DMS79 (cell line): ENCODE measurements around the gene CDH11.

Experiments
- DNase-seq: peaks from one replicate; lab custom pipeline; 2025; lab: John Stamatoyannopoulos, UW

Gene CDH11, protein sequence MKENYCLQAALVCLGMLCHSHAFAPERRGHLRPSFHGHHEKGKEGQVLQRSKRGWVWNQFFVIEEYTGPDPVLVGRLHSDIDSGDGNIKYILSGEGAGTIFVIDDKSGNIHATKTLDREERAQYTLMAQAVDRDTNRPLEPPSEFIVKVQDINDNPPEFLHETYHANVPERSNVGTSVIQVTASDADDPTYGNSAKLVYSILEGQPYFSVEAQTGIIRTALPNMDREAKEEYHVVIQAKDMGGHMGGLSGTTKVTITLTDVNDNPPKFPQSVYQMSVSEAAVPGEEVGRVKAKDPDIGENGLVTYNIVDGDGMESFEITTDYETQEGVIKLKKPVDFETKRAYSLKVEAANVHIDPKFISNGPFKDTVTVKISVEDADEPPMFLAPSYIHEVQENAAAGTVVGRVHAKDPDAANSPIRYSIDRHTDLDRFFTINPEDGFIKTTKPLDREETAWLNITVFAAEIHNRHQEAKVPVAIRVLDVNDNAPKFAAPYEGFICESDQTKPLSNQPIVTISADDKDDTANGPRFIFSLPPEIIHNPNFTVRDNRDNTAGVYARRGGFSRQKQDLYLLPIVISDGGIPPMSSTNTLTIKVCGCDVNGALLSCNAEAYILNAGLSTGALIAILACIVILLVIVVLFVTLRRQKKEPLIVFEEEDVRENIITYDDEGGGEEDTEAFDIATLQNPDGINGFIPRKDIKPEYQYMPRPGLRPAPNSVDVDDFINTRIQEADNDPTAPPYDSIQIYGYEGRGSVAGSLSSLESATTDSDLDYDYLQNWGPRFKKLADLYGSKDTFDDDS

DNA sequence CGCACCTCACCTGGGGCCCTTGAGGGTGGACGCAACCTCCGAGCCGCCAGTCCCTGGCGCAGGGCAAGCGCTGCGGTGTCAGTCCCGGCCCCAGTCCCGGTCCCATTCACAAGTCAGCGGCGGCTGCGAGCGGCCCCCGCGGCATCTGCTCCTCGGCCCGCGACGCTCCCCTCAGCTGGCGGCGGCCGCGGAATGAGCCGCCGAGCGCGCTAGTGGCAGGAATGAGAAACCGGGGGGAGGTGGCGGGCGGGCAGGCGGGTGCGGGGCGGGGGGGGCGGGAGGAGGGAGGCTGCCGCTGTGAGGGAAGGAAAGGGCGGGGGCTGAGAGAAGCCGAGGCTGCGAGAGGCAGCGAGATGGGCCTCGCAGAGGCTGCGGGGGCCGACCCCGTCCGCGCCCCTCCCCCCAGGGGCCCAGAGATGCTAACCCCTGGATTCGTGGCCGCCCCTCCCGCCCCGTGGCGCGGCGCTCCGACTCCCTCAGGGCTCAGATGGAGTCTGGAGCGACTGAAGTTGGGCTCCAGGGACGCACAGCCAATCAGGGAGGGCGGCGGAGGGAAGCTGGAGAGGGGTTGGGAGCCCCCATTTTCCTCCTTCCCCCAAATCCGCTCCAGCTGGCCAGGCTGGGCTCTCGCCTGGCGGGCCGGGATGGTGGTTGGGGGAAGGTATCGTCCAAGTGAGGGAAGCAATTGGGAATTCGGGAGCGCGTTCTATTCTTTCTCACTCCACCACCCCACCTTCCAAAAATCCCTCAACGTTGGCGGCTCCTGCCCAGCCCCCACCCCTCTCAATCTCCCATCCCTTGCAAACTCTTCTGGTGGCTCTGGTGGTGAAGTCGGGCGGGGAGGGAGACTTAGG lies at the start of gene CDH11:
CDH11 (minus strand) TSS at position 194 of the 854 bp plus-strand sequence. CDS start 117,194 bp downstream, outside the sequence.
- DNase-seq: no peak

DNA sequence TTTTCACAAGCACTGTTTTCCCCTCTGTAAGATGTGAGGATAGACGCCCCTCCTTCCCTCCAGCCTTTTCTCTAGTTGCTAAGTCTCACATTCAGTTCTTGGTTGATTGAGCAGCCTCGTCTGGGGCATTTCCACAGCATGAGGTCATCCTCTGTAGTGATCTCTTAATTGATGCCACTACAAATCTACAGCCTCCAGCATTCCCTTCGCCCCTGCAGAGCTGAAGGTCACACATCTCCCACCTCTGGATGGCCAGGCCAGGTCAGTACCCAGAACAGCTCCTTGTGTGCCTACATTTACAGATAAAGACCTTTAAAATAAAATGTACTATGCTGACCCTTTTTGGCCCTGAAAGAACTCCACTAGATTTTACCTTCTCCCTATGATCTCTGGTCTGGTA lies 32.5 kb upstream of the CDH11 start:
- DNase-seq: no peak

DNA sequence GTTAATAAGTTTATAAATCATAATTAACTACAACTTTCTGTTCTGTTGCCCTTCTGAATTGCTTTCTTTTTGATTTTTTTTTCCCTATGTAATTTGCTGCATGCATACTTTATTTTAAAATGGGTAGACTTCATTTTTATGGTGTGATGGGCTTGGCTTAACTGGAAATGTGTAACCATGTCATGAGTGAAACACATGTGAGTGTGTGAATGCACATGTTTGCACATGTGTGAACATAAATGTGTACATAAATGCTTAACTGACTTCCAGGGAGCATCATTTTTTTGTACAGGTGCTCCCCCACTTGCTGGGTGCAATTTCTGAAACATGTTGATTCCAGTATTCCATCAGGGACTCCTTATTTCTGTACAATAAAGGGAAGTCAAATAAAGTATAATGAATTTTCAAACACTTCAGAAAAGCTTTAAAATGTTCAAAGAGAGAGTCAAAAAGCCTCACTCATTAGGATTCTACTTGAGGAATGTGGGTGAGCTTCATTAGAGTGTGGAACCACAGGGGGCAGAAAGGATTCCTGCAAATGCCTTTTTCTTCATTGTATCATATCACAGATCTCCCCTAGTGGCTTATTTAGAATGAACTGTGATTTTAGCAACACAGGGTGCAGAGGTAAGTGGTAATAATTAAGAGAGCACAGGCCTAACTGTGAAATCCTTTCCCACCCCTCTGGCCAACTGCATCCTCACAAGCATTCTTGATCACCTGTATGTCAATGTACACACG lies 31.7 kb upstream of the CDH11 start:
- DNase-seq: no peak

DNA sequence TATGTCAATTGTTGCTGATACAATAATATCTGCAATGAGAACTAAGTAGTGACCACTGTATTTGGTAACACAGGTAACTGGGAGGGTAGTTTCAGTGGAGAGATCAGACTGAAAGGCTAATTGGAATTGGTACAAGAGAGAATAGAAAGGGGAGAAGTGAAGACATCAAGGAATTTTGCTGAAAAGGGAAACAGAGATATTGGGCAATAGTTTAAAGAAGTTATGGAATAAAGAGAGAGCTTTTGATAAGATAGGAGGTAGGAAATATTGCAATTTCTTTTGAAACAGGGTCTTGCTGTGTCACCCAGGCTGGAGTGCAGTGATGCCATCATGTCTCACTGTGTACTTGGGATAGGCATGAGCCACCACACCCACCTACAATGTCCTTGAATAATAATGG lies 26.9 kb upstream of the CDH11 start:
- DNase-seq: no peak

DNA sequence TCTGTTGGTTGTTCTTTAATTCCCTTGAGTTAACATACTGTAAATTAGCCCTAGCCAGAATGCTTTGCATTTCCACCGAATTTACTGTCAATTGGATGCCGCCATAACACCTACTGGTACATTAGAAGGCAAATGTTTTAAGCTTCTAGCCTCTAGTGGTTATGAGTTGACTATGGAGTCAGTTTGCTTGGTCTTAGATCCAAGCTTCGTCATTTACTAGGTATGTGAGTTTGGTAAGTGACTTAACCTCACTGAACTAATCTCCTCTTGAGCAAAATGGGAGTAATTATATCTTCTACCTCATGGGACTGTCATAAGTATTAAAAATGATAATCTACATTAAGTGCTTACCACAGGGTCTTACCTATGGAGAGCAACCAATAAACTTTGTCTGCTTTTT lies 20.4 kb upstream of the CDH11 start:
- no peak for DNase-seq

DNA sequence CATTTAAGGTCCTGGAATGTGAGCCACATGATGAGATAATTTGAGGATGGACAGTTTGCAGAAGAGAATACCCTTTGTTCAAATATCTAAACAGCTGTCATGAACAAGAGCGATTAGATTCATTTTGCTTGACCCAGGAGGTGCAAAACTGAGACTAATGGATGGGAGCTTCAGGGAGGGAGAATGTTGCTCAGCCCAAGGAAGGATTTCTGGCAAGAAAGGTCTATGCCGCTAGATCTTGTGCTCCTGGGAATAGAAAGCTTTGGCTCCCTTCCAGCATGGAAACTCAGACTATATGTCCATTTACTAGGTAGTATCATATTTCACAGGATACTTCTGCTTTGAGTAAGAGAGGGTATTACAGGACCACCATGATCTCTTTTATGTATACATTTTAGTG lies 14.8 kb upstream of the CDH11 start:
- DNase-seq: no peak

DNA sequence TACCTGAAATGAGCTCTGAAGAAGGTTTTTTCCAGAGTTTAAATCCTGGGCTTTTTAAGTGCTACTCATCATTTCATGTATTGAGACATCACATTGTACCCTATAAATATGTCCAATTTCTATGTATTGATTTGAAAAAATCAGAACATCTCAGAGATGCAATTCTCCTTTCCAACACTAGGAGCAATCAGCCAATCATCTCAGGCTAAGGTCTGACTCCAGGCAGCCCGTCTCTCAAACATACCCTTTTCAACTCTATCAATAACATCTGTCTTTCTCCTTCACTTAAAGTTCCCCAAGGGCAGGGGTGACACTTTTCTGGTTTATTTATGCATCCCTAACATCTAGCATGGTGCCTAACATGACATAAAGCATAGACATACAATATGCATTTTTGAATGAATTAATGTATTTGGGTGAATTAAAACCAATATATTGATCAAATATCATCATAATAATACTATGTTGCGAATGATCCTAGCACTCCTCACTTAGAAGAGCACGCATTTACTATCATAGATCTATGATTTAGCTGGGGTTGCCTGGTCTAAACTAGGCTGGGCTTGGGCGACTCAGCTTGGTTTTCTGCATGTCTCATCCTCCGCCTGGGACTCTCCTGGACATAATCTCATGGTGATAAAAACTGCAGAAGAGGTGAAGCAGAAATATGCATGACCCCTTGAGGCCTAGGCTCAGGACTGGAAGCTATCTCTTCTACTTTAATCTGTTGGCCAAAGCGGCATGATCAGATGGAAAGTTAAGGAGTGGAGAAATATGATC lies 5.2 kb upstream of the CDH11 start:
- DNase-seq: no peak

DNA sequence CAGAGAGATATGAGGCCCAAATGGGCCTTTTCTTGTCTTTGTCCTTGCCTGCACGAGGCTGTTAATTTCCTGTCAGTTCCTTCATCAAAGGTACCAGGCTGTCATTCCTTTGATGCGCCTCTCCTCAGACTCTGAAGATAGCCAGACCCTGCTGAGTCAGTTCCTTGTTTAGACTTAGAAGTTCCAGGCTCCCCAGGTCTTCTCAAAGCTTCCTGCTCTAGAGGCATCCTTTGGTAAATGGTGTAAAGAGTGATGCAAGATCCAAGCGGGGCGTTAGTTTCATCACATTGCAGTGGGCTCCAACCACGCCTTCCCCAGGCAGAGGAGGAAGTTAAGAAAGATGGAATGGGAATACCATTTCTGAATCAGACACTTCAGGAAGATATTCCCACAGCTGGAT lies 4.0 kb upstream of the CDH11 start:
- DNase-seq: no peak

DNA sequence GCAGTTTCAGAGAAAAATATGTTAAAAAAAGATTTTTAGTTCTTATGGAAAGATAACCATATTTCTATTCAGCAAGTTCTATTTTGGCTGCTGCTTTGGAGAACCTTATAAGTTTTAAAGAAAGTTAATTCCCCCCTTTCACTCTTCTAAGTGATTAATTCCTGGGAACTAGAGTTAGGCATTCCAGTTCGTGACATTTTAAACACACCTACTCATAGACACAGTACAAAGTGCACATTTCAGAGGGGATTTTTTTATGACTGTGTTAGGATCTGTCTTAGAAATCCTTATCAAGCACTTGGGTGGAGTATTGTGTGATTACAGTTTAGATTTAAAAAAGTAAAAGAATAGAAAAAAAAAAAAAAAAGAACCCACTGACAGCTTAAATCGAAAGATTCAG lies 3.5 kb upstream of the CDH11 start:
- DNase-seq: no peak

DNA sequence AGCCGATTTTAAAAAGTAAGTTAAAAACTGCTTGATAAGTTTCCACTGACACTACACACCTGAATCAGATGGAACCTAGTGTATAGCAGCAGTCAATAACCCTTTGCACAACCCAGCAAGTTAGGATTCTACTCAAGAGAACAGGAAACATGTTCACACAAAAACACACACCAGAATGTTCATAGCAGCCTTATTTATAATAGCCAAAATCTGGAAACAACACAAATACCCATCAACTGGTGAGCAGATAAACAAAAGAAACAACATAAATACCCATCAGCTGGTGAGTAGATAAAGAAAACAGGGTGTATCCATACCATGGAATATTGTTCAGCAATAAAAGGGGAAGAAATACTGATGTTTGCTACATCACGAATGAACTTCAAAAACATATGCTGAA lies 2.7 kb upstream of the CDH11 start:
- no peak for DNase-seq

DNA sequence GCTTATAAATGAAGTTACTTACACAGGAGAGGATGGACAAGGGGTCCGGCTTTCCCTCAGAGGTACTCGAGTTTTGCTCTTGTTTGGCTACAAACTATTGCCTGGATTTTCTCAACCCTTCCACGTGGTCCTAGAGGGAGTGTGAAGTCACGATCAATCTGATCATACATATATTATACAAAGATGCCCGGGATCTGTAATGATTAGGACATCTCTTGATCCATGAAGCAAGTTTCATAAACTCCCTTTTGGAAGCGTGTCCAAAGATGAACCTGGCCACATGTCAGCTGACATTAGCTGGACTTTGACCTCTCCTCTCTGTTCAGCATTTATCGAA lies 2.3 kb upstream of the CDH11 start:
- DNase-seq: no peak

DNA sequence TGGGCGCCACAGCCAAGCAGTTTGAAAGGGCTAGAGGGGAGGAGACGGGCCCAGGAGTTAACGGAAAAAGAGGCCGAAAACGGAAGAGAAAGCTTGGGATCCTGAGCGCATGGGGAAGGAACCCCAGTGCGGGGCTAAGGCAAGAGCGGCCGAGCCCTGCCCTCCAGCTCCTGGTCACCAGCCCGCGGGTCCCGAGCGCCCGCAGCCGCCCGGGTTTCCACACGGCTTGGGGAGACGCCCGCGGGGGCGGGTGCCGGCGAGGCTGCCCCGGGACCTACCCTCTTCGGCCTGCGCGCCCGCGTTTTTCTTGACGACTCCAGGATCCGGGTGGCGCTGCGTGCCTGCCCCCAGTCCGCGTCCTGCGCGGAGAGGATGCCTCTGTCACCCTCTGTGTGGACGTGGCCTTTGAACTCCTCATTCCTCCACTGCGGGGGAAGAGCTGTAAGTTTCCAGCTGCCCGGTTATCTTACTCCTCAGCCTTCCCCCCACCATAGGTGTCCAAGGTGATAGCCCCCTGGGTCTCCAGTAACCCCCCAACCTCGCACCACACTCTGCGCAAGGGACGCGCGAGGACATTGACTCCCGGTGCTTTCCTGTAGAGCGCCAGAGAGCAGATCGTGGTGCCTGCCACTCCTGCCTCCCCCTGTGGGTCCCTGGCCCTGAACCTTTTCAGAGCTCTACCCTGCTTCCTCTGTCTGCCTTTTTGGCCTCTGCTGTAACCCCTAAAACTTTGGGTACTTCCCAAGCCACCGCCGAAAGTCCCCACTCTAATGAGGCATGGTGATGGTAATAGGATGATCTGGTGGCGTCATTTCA lies 1.7 kb upstream of the CDH11 start:
- no peak for DNase-seq

DNA sequence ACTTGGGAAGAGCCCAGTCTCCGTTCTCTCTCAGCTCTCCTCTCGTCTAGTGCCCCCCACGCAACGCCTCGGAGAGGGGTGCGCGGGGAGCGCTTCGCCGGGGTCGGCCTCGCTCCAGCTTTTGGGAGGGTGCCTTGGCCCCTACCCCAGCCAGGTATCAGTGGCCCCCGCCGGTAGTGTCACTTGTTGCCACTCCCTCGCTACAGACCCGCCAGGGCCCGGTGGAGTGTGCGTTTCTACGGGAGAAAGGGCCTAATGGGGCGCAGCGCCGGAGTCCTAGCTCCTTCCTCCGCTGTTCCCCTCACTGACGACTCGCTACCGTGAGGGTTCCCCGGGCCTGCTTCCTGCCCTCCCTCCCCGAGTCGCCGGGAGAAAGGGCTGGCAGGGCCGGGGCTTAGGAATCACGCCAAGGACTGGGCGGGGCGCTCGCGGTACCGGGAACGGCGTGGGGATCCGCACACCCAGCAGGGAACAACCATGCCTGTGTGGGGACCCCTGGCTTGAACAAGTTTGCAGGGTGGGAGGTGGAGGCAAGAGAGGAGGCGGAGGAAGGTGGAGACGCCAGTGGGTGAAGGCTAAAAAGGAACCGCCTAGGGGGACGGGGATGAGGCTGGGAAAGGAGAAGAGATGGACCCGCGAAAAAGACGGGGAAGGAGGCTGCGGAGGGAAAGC lies 997 bp upstream of the CDH11 start:
- no peak for DNase-seq

DNA sequence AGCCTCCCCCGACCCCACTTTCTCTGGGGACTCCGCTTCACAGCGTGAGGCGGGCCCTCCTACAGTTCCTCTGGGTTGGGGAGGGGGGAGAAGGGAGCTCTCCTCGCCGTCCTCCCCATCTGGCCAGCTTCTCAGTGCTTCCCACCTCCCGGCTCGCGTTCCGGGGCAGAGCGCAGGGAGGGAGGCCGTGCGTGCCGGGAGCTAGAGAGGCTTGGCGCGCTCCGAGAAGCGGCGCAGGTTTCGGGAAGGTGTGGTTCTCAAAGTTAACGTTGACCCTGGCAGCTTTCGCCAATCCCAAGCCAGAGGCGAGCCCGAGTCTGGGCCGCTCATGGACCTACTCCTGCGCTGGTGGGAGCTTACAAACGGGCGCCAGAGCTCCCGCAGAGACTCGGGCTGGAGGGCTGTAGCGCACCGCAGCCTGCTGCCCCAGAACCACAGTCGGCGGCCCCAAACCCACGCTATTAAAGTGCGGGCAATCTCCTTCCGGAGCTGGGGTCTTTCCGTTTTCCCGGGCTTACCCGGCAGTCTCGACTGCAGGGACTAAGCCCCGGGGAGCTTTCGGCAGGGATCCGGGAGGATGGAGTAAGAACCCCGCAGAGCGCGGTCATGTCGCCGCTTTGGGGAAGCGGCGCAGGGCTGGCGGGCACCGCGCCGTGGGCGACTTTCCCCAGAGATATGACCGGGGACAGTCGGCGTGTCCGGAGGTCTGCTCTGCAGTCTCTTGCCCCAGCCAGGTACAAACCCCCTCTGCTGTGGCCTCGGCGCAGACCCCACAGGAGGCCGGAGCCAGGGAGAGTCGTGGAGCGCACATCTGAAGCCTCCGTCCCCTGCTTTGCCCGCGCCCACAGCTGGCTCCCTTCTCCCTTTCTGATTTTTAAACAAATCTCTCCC lies 787 bp downstream of the CDH11 start:
- no peak for DNase-seq

DNA sequence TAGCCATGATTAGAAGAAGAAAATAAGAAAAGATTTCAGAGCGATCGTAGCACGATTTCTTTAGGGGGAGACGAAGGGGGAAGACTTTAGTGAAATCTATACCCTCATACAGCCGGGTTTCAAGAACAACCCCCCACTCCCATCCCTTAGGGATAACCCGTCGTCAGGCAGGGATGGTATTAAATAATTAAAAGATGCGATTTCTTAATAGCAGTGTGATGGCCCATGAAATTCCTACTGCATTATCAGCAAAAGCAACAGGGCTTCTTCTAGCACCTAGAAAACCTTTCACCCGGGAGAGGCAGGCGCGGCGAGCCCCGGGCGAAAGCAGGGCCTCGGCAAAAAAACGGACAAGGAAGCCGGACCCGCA lies 1.4 kb downstream of the CDH11 start:
- DNase-seq: no peak

DNA sequence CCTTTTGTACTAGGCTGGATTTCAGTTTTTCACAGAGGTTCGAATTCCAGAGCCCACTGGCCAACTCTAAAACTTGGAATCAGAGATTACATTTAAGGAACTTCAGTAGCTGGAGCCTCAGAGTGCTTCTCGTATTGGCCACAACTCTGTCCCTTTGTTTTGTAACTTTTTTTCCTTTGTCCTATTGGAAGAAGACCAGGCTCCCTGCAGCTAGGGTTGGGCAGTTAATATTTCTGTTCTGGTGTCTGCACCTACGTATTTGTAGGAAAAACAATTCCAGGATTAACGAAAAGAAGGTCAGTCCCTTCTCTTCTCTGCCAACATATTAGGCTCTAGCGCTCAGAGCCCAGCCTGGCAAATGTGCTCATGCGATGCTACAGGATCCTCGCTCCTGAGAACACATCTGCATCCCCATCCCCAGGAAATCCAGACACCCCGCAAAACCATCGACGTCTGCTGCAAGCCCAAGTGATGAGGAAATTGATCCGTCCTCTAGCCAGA lies 1.9 kb downstream of the CDH11 start:
- no peak for DNase-seq

DNA sequence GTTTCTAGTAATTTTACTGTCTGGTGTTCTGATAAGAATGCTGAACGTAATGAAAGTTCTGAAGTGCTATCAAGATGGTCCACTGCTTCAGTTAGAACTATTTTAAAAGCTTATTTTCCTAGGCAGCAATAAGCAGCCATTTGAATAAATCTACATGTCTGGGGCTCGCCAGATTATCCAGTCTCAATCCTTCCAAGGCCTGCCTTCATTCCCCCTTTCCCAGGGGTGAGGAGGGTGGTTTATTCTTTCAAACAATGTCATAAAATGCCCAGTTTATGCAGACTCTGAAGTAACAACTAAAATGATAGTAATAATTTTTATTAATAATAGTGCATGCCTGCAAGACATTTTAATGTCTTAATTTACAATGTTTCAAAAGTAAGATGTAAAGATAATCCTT lies 2.4 kb downstream of the CDH11 start:
- DNase-seq: no peak

DNA sequence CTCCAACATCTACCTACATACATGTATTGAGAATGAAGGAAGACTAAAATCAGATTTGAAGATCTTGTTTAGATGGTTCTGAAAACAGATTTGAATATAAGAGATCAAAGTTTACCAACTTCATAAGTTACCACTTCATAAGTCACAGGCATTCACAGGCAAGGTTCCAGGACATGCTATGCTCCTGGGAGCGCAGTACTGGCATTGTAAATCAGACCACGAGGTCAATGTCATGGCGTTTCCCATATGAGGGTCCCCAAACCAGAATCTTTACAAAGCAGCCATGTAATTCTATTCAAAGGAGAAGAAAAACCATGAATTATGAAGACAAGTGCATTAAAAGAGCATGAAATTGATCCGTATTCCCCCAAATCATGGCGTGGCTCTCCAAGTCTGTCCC lies 3.0 kb downstream of the CDH11 start:
- DNase-seq: no peak
